AG09319 (cell line): ENCODE data around the gene SYT12.
A peak's percentile ranks its signal among the peaks of the same experiment; 100 is the strongest.

Experiments used
- DNase-seq: peaks from one replicate; pipeline ENCODE4 v3.0.0-alpha.2; 2010; ENCODE audit warnings: low read depth; ENCODE audit errors: extremely low read depth
- TF ChIP-seq, protein P1 (sequence below): IDR thresholded peaks from 2 replicates; pipeline ENCODE4 v1.5.1; 2011; ENCODE audit warnings: low read depth, mild to moderate bottlenecking, inconsistent platforms, low read length, moderate library complexity

The SYT12 gene

GRCh38 chr11:66978229-66978628 lies 44.7 kb upstream of the SYT12 start:
- TF ChIP-seq, protein P1, sequence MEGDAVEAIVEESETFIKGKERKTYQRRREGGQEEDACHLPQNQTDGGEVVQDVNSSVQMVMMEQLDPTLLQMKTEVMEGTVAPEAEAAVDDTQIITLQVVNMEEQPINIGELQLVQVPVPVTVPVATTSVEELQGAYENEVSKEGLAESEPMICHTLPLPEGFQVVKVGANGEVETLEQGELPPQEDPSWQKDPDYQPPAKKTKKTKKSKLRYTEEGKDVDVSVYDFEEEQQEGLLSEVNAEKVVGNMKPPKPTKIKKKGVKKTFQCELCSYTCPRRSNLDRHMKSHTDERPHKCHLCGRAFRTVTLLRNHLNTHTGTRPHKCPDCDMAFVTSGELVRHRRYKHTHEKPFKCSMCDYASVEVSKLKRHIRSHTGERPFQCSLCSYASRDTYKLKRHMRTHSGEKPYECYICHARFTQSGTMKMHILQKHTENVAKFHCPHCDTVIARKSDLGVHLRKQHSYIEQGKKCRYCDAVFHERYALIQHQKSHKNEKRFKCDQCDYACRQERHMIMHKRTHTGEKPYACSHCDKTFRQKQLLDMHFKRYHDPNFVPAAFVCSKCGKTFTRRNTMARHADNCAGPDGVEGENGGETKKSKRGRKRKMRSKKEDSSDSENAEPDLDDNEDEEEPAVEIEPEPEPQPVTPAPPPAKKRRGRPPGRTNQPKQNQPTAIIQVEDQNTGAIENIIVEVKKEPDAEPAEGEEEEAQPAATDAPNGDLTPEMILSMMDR, result no peak
- no peak for DNase-seq

DNA sequence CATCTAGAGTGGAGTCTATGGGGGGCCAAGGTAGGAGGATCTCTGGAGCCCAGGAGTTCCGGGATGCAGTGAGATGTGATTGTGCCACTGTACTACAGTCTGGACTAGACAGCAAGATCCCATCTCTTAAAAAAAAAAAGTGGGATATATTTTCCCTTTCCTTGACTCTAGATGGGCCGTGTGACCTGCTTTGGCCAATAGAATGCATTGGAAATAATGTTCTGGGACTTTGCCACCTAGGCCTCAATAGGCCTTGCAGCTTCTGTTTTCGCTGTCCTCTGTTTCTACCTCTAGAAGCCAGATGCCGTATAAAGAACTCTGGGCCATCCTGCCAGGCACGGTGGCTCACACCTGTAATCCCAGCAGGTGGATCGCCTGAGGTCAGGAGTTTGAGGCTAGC lies 44.2 kb upstream of the SYT12 start:
- TF ChIP-seq, protein P1, result no peak
- DNase-seq, result no peak

- DNase-seq, result no peak
- TF ChIP-seq, protein P1, result no peak
Measured at GRCh38 chr11:66979336-66979980, 43.5 kb upstream of the SYT12 start.

DNA sequence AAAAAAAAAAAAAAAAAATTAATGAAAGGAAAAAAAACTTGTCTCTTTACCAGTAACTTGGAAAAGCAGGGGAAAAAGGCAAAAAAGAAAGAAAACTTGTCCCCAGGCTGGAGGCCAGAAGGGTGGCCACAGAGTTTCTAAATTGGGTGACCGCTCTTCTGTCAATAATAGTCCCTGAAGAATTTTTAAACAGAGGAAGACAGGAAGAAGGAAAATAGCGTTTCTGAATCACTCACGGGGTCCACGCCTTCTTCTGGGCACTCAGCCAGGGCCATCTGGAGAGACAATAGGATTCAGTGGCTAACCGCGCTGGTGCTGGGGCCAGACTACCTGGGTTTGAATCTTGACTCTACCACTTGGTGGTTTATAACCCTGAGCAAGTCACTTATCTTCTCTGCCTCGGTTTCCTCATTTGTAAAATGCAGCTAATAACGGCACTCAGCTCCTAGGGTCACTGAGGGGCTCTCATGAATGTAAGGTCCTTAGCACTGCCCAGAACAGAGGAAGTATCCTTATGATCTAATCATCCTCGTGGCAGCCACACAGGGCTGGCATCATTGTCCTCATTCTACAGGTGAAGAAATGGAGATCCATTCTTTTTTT lies 40.9 kb upstream of the SYT12 start:
- TF ChIP-seq, protein P1, result no peak

DNA sequence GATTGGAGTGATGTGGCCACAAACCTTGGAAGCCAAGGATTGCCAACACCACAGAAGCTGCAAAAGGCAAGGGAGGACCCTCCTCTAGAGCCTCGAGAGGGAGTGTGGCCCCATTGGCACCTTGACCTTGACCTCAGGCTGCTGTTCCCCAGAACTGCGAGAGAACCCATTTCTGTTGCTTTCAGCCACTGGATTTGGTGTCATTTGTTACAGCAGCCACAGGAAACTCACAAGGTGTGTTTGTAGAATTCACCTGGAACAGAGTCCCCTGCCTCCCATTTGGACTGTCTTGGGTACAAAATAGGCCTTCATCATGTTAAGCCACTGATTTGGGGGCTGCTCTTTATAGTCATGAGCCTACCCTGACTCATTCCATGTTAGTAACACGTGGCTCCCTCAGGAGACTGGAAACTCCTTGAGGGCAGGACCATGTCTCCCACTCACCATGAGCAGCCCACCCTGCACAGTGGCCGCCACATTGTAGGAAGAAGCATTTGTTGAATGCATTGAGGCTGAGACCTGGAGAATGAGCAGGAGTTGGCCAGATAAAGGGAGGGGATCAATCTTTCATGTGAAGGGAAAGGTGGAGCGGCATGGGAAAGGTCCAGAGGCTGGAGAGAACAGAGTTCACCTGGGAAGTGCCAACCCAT lies 39.5 kb upstream of the SYT12 start:
- no peak for DNase-seq
- TF ChIP-seq, protein P1, result no peak

More for the DNA sequence above, 40.9 kb upstream of the SYT12 start:
- DNase-seq, result peak; percentile 61

- TF ChIP-seq, protein P1, result no peak
Measured at GRCh38 chr11:66985508-66986177, 37.3 kb upstream of the SYT12 start.

DNA sequence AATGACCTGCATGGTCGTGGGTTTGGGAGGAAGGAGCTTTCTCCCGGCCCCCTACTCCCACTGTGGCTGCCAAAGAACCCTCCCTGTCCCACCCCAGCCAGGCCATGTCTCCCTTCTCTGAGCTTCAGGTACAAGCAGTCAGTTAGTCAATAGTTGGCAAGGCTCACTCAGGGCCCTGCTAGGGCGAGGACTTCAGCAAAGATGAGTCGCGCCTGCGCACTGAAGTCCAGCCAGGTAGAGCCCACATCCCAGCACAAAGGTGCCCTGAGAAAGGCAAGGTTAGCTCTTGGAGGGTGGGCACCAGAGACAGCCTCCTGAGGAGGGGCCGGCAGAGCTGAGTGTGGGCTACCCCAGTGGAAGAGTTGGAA lies 36.8 kb upstream of the SYT12 start:
- DNase-seq, result no peak
- TF ChIP-seq, protein P1, result no peak

More at GRCh38 chr11:66985508-66986177, 37.3 kb upstream of the SYT12 start:
- no peak for DNase-seq
